Measurements from ENCODE around the gene GALNT11. TPM values are rescaled to one million over a fixed set of nuclear protein-coding genes. Genes with fewer than 3 reads are reported as not detected.

Gene GALNT11
- total RNA-seq, 2 donors from 2014 or later, result 32.7 to 35.3 TPM

- no peak overlapping the region for H3K4me3 Mint-ChIP-seq
- no peaks in the 10 kb centered on the region for H3K27me3 ChIP-seq (ENCODE audit: control insufficient read depth, insufficient read depth, low read length, poor library complexity, severe bottlenecking)
- no peak overlapping the region for H3K27ac ChIP-seq (ENCODE audit: low read depth, low read length)
- H3K4me1 Mint-ChIP-seq, result peaks cover 3% of the 10 kb centered on the region
- peaks cover 5% of the 10 kb centered on the region for H3K36me3 ChIP-seq (ENCODE audit: control insufficient read depth, insufficient read depth, low read length)
- no peaks in the 10 kb centered on the region for H3K4me1 ChIP-seq (ENCODE audit: control insufficient read depth, insufficient read depth, low read length)
- no peak overlapping the region for H3K27ac Mint-ChIP-seq
- H3K9ac ChIP-seq (ENCODE audit: extremely low read depth, low read length, poor library complexity, severe bottlenecking), result no peak overlapping the region
- H3K4me3 ChIP-seq (ENCODE audit: low read length), result peak overlapping the region; percentile 51
- H3K27me3 Mint-ChIP-seq (ENCODE audit: insufficient read depth), result no peaks in the 10 kb centered on the region
- DNase-seq, result no peak
- TF ChIP-seq CTCF (conservative IDR thresholded peaks at IDR 0.05), result no peak
- peaks cover 29% of the 10 kb centered on the region for H3K36me3 Mint-ChIP-seq (ENCODE audit: low read depth)
- WGBS, 2 experiments (ENCODE audit: insufficient coverage in 1 of 2, insufficient read length in 1 of 2), result 96 to 99% methylated on average over 7 of the region's 7 CpGs
- H3K9me3 Mint-ChIP-seq, result peaks cover 23% of the 10 kb centered on the region
- H3K9me3 ChIP-seq (ENCODE audit: control insufficient read depth, low read length), result peaks cover 28% of the 10 kb centered on the region
Measured at GRCh38 chr7:152089183-152089582, 63.7 kb downstream of the GALNT11 start.

- Histone ChIP-seq H3K36me3 (ENCODE audit: control insufficient read depth, insufficient read depth, low read length) (peaks cover 5% of the 10 kb centered on the region), H3K27me3 (ENCODE audit: control insufficient read depth, insufficient read depth, low read length, poor library complexity, severe bottlenecking) (no peaks in the 10 kb centered on the region), H3K27ac (ENCODE audit: low read depth, low read length) (no peak overlapping the region), H3K9me3 (ENCODE audit: control insufficient read depth, low read length) (peaks cover 28% of the 10 kb centered on the region), H3K9ac (ENCODE audit: extremely low read depth, low read length, poor library complexity, severe bottlenecking) (no peak overlapping the region), H3K4me1 (ENCODE audit: control insufficient read depth, insufficient read depth, low read length) (no peaks in the 10 kb centered on the region), H3K4me3 (ENCODE audit: low read length) (no peak overlapping the region)
- Mint-ChIP-seq H3K9me3 (peaks cover 23% of the 10 kb centered on the region), H3K4me1 (no peaks in the 10 kb centered on the region), H3K36me3 (ENCODE audit: low read depth) (peaks cover 27% of the 10 kb centered on the region), H3K4me3 (no peak overlapping the region), H3K27me3 (ENCODE audit: insufficient read depth) (no peaks in the 10 kb centered on the region), H3K27ac (no peak overlapping the region)
- WGBS, 2 experiments (ENCODE audit: insufficient coverage in 1 of 2, insufficient read length in 1 of 2), result 80 to 95% methylated on average over 1 to 6 of the region's 6 CpGs
- TF ChIP-seq CTCF (conservative IDR thresholded peaks at IDR 0.05), result no peak
- no peak for DNase-seq
Measured at GRCh38 chr7:152090747-152091146, 65.3 kb downstream of the GALNT11 start.

GRCh38 chr7:152093717-152094116 is 68.2 kb downstream of the GALNT11 start:
- Histone ChIP-seq H3K27ac (ENCODE audit: low read depth, low read length) (no peak overlapping the region), H3K9ac (ENCODE audit: extremely low read depth, low read length, poor library complexity, severe bottlenecking) (no peak overlapping the region), H3K4me1 (ENCODE audit: control insufficient read depth, insufficient read depth, low read length) (no peaks in the 10 kb centered on the region), H3K9me3 (ENCODE audit: control insufficient read depth, low read length) (peaks cover 13% of the 10 kb centered on the region), H3K27me3 (ENCODE audit: control insufficient read depth, insufficient read depth, low read length, poor library complexity, severe bottlenecking) (no peaks in the 10 kb centered on the region), H3K4me3 (ENCODE audit: low read length) (no peak overlapping the region), H3K36me3 (ENCODE audit: control insufficient read depth, insufficient read depth, low read length) (peaks cover 5% of the 10 kb centered on the region)
- no peak for DNase-seq
- H3K36me3 Mint-ChIP-seq (ENCODE audit: low read depth), result peaks cover 26% of the 10 kb centered on the region
- no peaks in the 10 kb centered on the region for H3K27me3 Mint-ChIP-seq (ENCODE audit: insufficient read depth)
- 94 to 100% methylated on average over 1 to 4 of the region's 4 CpGs for WGBS, 2 experiments (ENCODE audit: insufficient coverage in 1 of 2, insufficient read length in 1 of 2)
- H3K4me1 Mint-ChIP-seq, result no peaks in the 10 kb centered on the region
- no peak overlapping the region for H3K4me3 Mint-ChIP-seq
- H3K9me3 Mint-ChIP-seq, result peaks cover 16% of the 10 kb centered on the region
- no peak overlapping the region for H3K27ac Mint-ChIP-seq
- TF ChIP-seq CTCF (conservative IDR thresholded peaks at IDR 0.05), result no peak
